Measurements from ENCODE around the gene TRIM50.
"Not testable (repeated sequence)": the region's sequence is repeated elsewhere in the genome, so short reads cannot be mapped to it uniquely, and the experiment has no call there.

Gene TRIM50

GRCh38 chr7:73330772-73331171 is 2.9 kb upstream of the TRIM50 start:
- Histone ChIP-seq H3K4me1 (ENCODE audit: control insufficient read depth in 2 of 2, insufficient read depth in 2 of 2, low read length in 2 of 2) (no peaks in the 10 kb centered on the region), H3K9me3 (ENCODE audit: control insufficient read depth in 2 of 2, low read length in 2 of 2) (no peaks in the 10 kb centered on the region), H3K9ac (ENCODE audit: low read depth in 1 of 2, low read length in 2 of 2) (no peak overlapping the region), H3K27ac (ENCODE audit: low read depth in 2 of 2, low read length in 2 of 2) (peak overlapping the region in 1 of 2 donors; percentile 35), H3K27me3 (ENCODE audit: control insufficient read depth in 2 of 2, insufficient read depth in 2 of 2, low read length in 2 of 2) (peaks cover 0 to 4% of the 10 kb centered on the region in 2 donors), H3K36me3 (ENCODE audit: control insufficient read depth in 2 of 2, insufficient read depth in 2 of 2, low read length in 2 of 2) (no peaks in the 10 kb centered on the region), H3K4me3 (ENCODE audit: low read length in 2 of 2) (no peak overlapping the region)

- Histone ChIP-seq H3K36me3 (ENCODE audit: control insufficient read depth in 2 of 2, insufficient read depth in 2 of 2, low read length in 2 of 2) (no peaks in the 10 kb centered on the region), H3K9ac (ENCODE audit: low read depth in 1 of 2, low read length in 2 of 2) (no peak overlapping the region), H3K27ac (ENCODE audit: low read depth in 2 of 2, low read length in 2 of 2) (peak overlapping the region in 1 of 2 donors; percentile 35), H3K4me3 (ENCODE audit: low read length in 2 of 2) (no peak overlapping the region), H3K9me3 (ENCODE audit: control insufficient read depth in 2 of 2, low read length in 2 of 2) (no peaks in the 10 kb centered on the region), H3K4me1 (ENCODE audit: control insufficient read depth in 2 of 2, insufficient read depth in 2 of 2, low read length in 2 of 2) (no peaks in the 10 kb centered on the region), H3K27me3 (ENCODE audit: control insufficient read depth in 2 of 2, insufficient read depth in 2 of 2, low read length in 2 of 2) (peaks cover 0 to 4% of the 10 kb centered on the region in 2 donors)
Observed at GRCh38 chr7:73329861-73330581, 2.1 kb upstream of the TRIM50 start.

- no peaks in the 10 kb centered on the region for H3K4me1 ChIP-seq (ENCODE audit: control insufficient read depth in 2 of 2, insufficient read depth in 2 of 2, low read length in 2 of 2)
- no peak overlapping the region for H3K27ac ChIP-seq (ENCODE audit: low read depth in 2 of 2, low read length in 2 of 2)
Observed at GRCh38 chr7:73328696-73329095, 814 bp upstream of the TRIM50 start.

GRCh38 chr7:73327449-73327848 is 433 bp downstream of the TRIM50 start:
- not testable (repeated sequence) for H3K4me1 ChIP-seq (ENCODE audit: control insufficient read depth in 2 of 2, insufficient read depth in 2 of 2, low read length in 2 of 2); H3K27me3 ChIP-seq (ENCODE audit: control insufficient read depth in 2 of 2, insufficient read depth in 2 of 2, low read length in 2 of 2); H3K27ac ChIP-seq (ENCODE audit: low read depth in 2 of 2, low read length in 2 of 2); H3K9me3 ChIP-seq (ENCODE audit: control insufficient read depth in 2 of 2, low read length in 2 of 2); H3K9ac ChIP-seq (ENCODE audit: low read depth in 1 of 2, low read length in 2 of 2); H3K4me3 ChIP-seq (ENCODE audit: low read length in 2 of 2); H3K36me3 ChIP-seq (ENCODE audit: control insufficient read depth in 2 of 2, insufficient read depth in 2 of 2, low read length in 2 of 2)

More at GRCh38 chr7:73328696-73329095, 814 bp upstream of the TRIM50 start:
- H3K9me3 ChIP-seq (ENCODE audit: control insufficient read depth in 2 of 2, low read length in 2 of 2): no peaks in the 10 kb centered on the region
- H3K4me3 ChIP-seq (ENCODE audit: low read length in 2 of 2): no peak overlapping the region
- no peaks in the 10 kb centered on the region for H3K36me3 ChIP-seq (ENCODE audit: control insufficient read depth in 2 of 2, insufficient read depth in 2 of 2, low read length in 2 of 2)
- H3K9ac ChIP-seq (ENCODE audit: low read depth in 1 of 2, low read length in 2 of 2): no peak overlapping the region
- H3K27me3 ChIP-seq (ENCODE audit: control insufficient read depth in 2 of 2, insufficient read depth in 2 of 2, low read length in 2 of 2): peaks cover 0 to 4% of the 10 kb centered on the region in 2 donors

- not testable (repeated sequence) for H3K4me1 ChIP-seq (ENCODE audit: control insufficient read depth in 2 of 2, insufficient read depth in 2 of 2, low read length in 2 of 2); H3K36me3 ChIP-seq (ENCODE audit: control insufficient read depth in 2 of 2, insufficient read depth in 2 of 2, low read length in 2 of 2); H3K27me3 ChIP-seq (ENCODE audit: control insufficient read depth in 2 of 2, insufficient read depth in 2 of 2, low read length in 2 of 2); H3K27ac ChIP-seq (ENCODE audit: low read depth in 2 of 2, low read length in 2 of 2); H3K9me3 ChIP-seq (ENCODE audit: control insufficient read depth in 2 of 2, low read length in 2 of 2); H3K4me3 ChIP-seq (ENCODE audit: low read length in 2 of 2); H3K9ac ChIP-seq (ENCODE audit: low read depth in 1 of 2, low read length in 2 of 2)
Observed at GRCh38 chr7:73325424-73325823, 2.5 kb downstream of the TRIM50 start.

- H3K4me1 ChIP-seq (ENCODE audit: control insufficient read depth in 2 of 2, insufficient read depth in 2 of 2, low read length in 2 of 2); H3K36me3 ChIP-seq (ENCODE audit: control insufficient read depth in 2 of 2, insufficient read depth in 2 of 2, low read length in 2 of 2); H3K9me3 ChIP-seq (ENCODE audit: control insufficient read depth in 2 of 2, low read length in 2 of 2); H3K27me3 ChIP-seq (ENCODE audit: control insufficient read depth in 2 of 2, insufficient read depth in 2 of 2, low read length in 2 of 2); H3K27ac ChIP-seq (ENCODE audit: low read depth in 2 of 2, low read length in 2 of 2): not testable (repeated sequence)
- Histone ChIP-seq H3K4me3 (ENCODE audit: low read length in 2 of 2) (peak overlapping the region; percentile 11 to 50), H3K9ac (ENCODE audit: low read depth in 1 of 2, low read length in 2 of 2) (peak overlapping the region in 1 of 2 donors; percentile 1)
Observed at GRCh38 chr7:73324081-73324845, 3.6 kb downstream of the TRIM50 start.

GRCh38 chr7:73323434-73324080 is 4.3 kb downstream of the TRIM50 start:
- not testable (repeated sequence) for H3K9me3 ChIP-seq (ENCODE audit: control insufficient read depth in 2 of 2, low read length in 2 of 2); H3K27ac ChIP-seq (ENCODE audit: low read depth in 2 of 2, low read length in 2 of 2); H3K4me1 ChIP-seq (ENCODE audit: control insufficient read depth in 2 of 2, insufficient read depth in 2 of 2, low read length in 2 of 2); H3K4me3 ChIP-seq (ENCODE audit: low read length in 2 of 2); H3K36me3 ChIP-seq (ENCODE audit: control insufficient read depth in 2 of 2, insufficient read depth in 2 of 2, low read length in 2 of 2); H3K27me3 ChIP-seq (ENCODE audit: control insufficient read depth in 2 of 2, insufficient read depth in 2 of 2, low read length in 2 of 2); H3K9ac ChIP-seq (ENCODE audit: low read depth in 1 of 2, low read length in 2 of 2)

- H3K4me3 ChIP-seq (ENCODE audit: low read length in 2 of 2); H3K9me3 ChIP-seq (ENCODE audit: control insufficient read depth in 2 of 2, low read length in 2 of 2); H3K9ac ChIP-seq (ENCODE audit: low read depth in 1 of 2, low read length in 2 of 2); H3K4me1 ChIP-seq (ENCODE audit: control insufficient read depth in 2 of 2, insufficient read depth in 2 of 2, low read length in 2 of 2); H3K36me3 ChIP-seq (ENCODE audit: control insufficient read depth in 2 of 2, insufficient read depth in 2 of 2, low read length in 2 of 2); H3K27ac ChIP-seq (ENCODE audit: low read depth in 2 of 2, low read length in 2 of 2); H3K27me3 ChIP-seq (ENCODE audit: control insufficient read depth in 2 of 2, insufficient read depth in 2 of 2, low read length in 2 of 2): not testable (repeated sequence)
Observed at GRCh38 chr7:73320009-73320408, 7.9 kb downstream of the TRIM50 start.

GRCh38 chr7:73319541-73319940 is 8.3 kb downstream of the TRIM50 start:
- not testable (repeated sequence) for H3K4me1 ChIP-seq (ENCODE audit: control insufficient read depth in 2 of 2, insufficient read depth in 2 of 2, low read length in 2 of 2); H3K27me3 ChIP-seq (ENCODE audit: control insufficient read depth in 2 of 2, insufficient read depth in 2 of 2, low read length in 2 of 2); H3K36me3 ChIP-seq (ENCODE audit: control insufficient read depth in 2 of 2, insufficient read depth in 2 of 2, low read length in 2 of 2); H3K4me3 ChIP-seq (ENCODE audit: low read length in 2 of 2); H3K27ac ChIP-seq (ENCODE audit: low read depth in 2 of 2, low read length in 2 of 2); H3K9ac ChIP-seq (ENCODE audit: low read depth in 1 of 2, low read length in 2 of 2); H3K9me3 ChIP-seq (ENCODE audit: control insufficient read depth in 2 of 2, low read length in 2 of 2)

- not testable (repeated sequence) for H3K9ac ChIP-seq (ENCODE audit: low read depth in 1 of 2, low read length in 2 of 2); H3K27me3 ChIP-seq (ENCODE audit: control insufficient read depth in 2 of 2, insufficient read depth in 2 of 2, low read length in 2 of 2); H3K9me3 ChIP-seq (ENCODE audit: control insufficient read depth in 2 of 2, low read length in 2 of 2); H3K4me1 ChIP-seq (ENCODE audit: control insufficient read depth in 2 of 2, insufficient read depth in 2 of 2, low read length in 2 of 2); H3K4me3 ChIP-seq (ENCODE audit: low read length in 2 of 2); H3K36me3 ChIP-seq (ENCODE audit: control insufficient read depth in 2 of 2, insufficient read depth in 2 of 2, low read length in 2 of 2); H3K27ac ChIP-seq (ENCODE audit: low read depth in 2 of 2, low read length in 2 of 2)
Observed at GRCh38 chr7:73318656-73319204, 9.2 kb downstream of the TRIM50 start.
